CD14-positive monocyte (primary cell): ENCODE data around the gene INSIG2. TPM values are rescaled to one million over a fixed set of nuclear protein-coding genes. Genes with fewer than 3 reads are reported as not detected.

Source experiments
- DNase-seq, 3 donors: peaks; one replicate each; pipeline ENCODE4 v3.0.0-alpha.2; 2011 to 2022
- H2AFZ ChIP-seq: 2 replicates; pipeline ENCODE4 v1.6.0; 2012; ENCODE audit warnings: mild to moderate bottlenecking, low read depth, low read length, inconsistent platforms; ENCODE audit not compliant: insufficient read depth, poor library complexity, severe bottlenecking
- H3K27ac ChIP-seq, 2 donors: 1 replicate in 1 of 2; 2 replicates in 1 of 2; pipeline ENCODE4 v1.5.1; 2012 to 2013; ENCODE audit warnings: low read length in 2 of 2, control low read depth in 1 of 2, inconsistent platforms in 1 of 2, low read depth in 1 of 2, mild to moderate bottlenecking in 1 of 2
- H3K27me3 ChIP-seq, 2 donors: one replicate each; pipeline versions ENCODE4 v1.6.0 to v1.6.1; 2011 to 2013; ENCODE audit warnings: low read length in 2 of 2; ENCODE audit not compliant: control insufficient read depth in 2 of 2, insufficient read depth in 2 of 2
- H3K36me3 ChIP-seq, 2 donors: replicated peaks in 1 of 2; 1 replicate in 1 of 2; 2 replicates in 1 of 2; pipeline versions ENCODE4 v1.5.1 to v1.6.1; 2012 to 2013; ENCODE audit warnings: low read length in 2 of 2, control low read depth in 1 of 2, inconsistent platforms in 1 of 2, mild to moderate bottlenecking in 1 of 2; ENCODE audit not compliant: insufficient read depth in 2 of 2, control insufficient read depth in 1 of 2
- H3K4me1 ChIP-seq, 2 donors: 1 replicate in 1 of 2; 2 replicates in 1 of 2; pipeline versions ENCODE4 v1.5.1 to v1.6.1; 2012 to 2013; ENCODE audit warnings: low read length in 2 of 2, control low read depth in 1 of 2, inconsistent platforms in 1 of 2, mild to moderate bottlenecking in 1 of 2, moderate library complexity in 1 of 2; ENCODE audit not compliant: insufficient read depth in 2 of 2, control insufficient read depth in 1 of 2
- H3K4me2 ChIP-seq: replicated peaks from 2 replicates; pipeline ENCODE3; 2012; ENCODE audit warnings: low read length, moderate library complexity, mild to moderate bottlenecking; ENCODE audit not compliant: poor library complexity, severe bottlenecking; ENCODE audit errors: extremely low read depth
- H3K4me3 ChIP-seq, 3 experiments: fragments of 200-600 bp in 1 of 3; sonication (generic) in 1 of 3; replicated peaks in 1 of 3; 1 replicate in 2 of 3; 2 replicates in 1 of 3; pipeline ENCODE4 v1.5.1; 2011 to 2013; ENCODE audit warnings: low read length in 3 of 3, mild to moderate bottlenecking in 3 of 3, control low read depth in 2 of 3, low read depth in 2 of 3, inconsistent platforms in 1 of 3, moderate library complexity in 1 of 3
- H3K79me2 ChIP-seq: 2 replicates; pipeline ENCODE4 v1.6.0; 2012; ENCODE audit warnings: mild to moderate bottlenecking, control low read depth, inconsistent platforms, low read length, moderate library complexity; ENCODE audit not compliant: insufficient read depth
- H3K9ac ChIP-seq: 2 replicates; pipeline ENCODE4 v1.6.0; 2017; ENCODE audit warnings: low read length, mild to moderate bottlenecking; ENCODE audit not compliant: insufficient read depth, poor library complexity, severe bottlenecking
- H3K9me3 ChIP-seq, 2 donors: replicated peaks in 1 of 2; 1 replicate in 1 of 2; 2 replicates in 1 of 2; pipeline versions ENCODE4 v1.5.1 to v1.6.1; 2012 to 2013; ENCODE audit warnings: low read length in 2 of 2, control low read depth in 1 of 2; ENCODE audit not compliant: control insufficient read depth in 1 of 2, insufficient read depth in 1 of 2
- H4K20me1 ChIP-seq: 2 replicates; pipeline ENCODE4 v1.6.0; 2012; ENCODE audit warnings: mild to moderate bottlenecking, low read length, control low read depth, moderate library complexity; ENCODE audit not compliant: insufficient read depth
- H3K27ac Mint-ChIP-seq, 7 donors: one replicate each; pipeline ENCODE4 v1.8.0; 2020; ENCODE audit warnings: mild to moderate bottlenecking in 7 of 7, mixed read lengths in 7 of 7, moderate library complexity in 6 of 7, inconsistent platforms in 2 of 7
- H3K27me3 Mint-ChIP-seq, 3 donors: one replicate each; pipeline ENCODE4 v1.8.0; 2021 to 2022; ENCODE audit warnings: low read depth in 3 of 3, mild to moderate bottlenecking in 3 of 3, mixed read lengths in 3 of 3, moderate library complexity in 3 of 3, inconsistent platforms in 1 of 3
- H3K36me3 Mint-ChIP-seq, 2 donors: one replicate each; pipeline ENCODE4 v1.8.0; 2020; ENCODE audit warnings: mixed read lengths in 2 of 2, inconsistent platforms in 1 of 2, mild to moderate bottlenecking in 1 of 2
- H3K4me1 Mint-ChIP-seq: one replicate; pipeline ENCODE4 v1.8.0; 2020; ENCODE audit warnings: mild to moderate bottlenecking, mixed read lengths
- H3K4me3 Mint-ChIP-seq, 2 donors: one replicate each; pipeline ENCODE4 v1.8.0; 2020; ENCODE audit warnings: mild to moderate bottlenecking in 2 of 2, mixed read lengths in 2 of 2, moderate library complexity in 1 of 2
- H3K9me3 Mint-ChIP-seq, 7 donors: one replicate each; pipeline ENCODE4 v1.8.0; 2020 to 2022; ENCODE audit warnings: mixed read lengths in 7 of 7, mild to moderate bottlenecking in 6 of 7, moderate library complexity in 6 of 7, inconsistent platforms in 2 of 7
- CTCF ChIP-seq: fragments of 200-600 bp; IDR thresholded peaks from one replicate; pipeline ENCODE4 v1.8.0; 2022; ENCODE audit warnings: antibody characterized with exemption, mild to moderate bottlenecking
- WGBS: methylation state at CpG from one replicate; pipeline ENCODE4 v1.1.5; 2013; ENCODE audit warnings: missing lambda C conversion rate; ENCODE audit not compliant: insufficient coverage; 5-methylcytosine and 5-hydroxymethylcytosine counted together
- intact Hi-C, 2 donors: fragments of 100-400 bp; cut with micrococcal nuclease; formaldehyde crosslinking; loops; one replicate each; pipeline versions ENCODE4 v1.15.0 to v1.15.1; 2023
- polyA plus RNA-seq, 3 donors: library from polyadenylated mRNA; depleted of rRNA in 1 of 3; unstranded in 2 of 3; stranded (reverse) in 1 of 3; fragments of 300-500 nt in 2 of 3; fragments of >200 nt in 1 of 3; fragmentation: Illumina TruSeq in 2 of 3; gene quantifications; 1 replicate in 2 of 3; 2 replicates in 1 of 3; pipeline ENCODE4 v1.2.3, GENCODE V29; 2012 to 2021

INSIG2 gene
- polyA plus RNA-seq, 3 donors: 13.6 to 17.2 (median 14.8) TPM

DNA sequence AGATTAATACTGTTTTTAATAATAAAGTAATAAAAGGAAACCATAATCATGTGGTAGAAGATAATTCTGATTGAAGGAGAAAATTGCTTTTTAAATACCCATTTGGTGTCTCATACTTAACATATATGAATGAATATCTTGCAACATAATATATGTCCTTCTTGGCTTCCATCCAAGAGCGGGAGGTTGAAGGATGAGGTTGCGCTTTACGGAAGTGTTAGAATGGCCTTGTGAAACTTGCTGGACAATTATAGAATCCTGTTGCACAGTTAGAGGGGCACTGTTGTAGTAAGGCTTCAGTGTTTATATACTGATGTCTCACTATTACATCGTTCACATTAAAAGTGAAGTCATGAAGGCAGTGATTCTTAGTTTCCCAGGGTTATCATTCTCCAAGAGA, 9.4 kb downstream of the INSIG2 start:
- H3K27ac ChIP-seq: peak overlapping the region in 1 of 2 donors; percentile 78
- peaks cover 32% of the 10 kb centered on the region for H4K20me1 ChIP-seq
- Mint-ChIP-seq H3K27me3 (no peaks in the 10 kb centered on the region), H3K9me3 (peaks cover 0 to 2% (median 0%) of the 10 kb centered on the region in 7 donors), H3K27ac (peak overlapping the region; percentile 74 to 93 (median 88)), H3K36me3 (peaks cover 19 to 29% of the 10 kb centered on the region in 2 donors), H3K4me3 (peak overlapping the region in 1 of 2 donors; percentile 64), H3K4me1 (peaks cover 52% of the 10 kb centered on the region)
- H3K36me3 ChIP-seq: peaks cover 8 to 16% of the 10 kb centered on the region in 2 donors
- peaks cover 68% of the 10 kb centered on the region for H3K79me2 ChIP-seq
- no peaks in the 10 kb centered on the region for H3K9me3 ChIP-seq
- H3K4me3 ChIP-seq: peak overlapping the region in 1 of 3 experiments; percentile 44
- no peak overlapping the region for H2AFZ ChIP-seq
- peaks cover 47% of the 10 kb centered on the region in 2 donors for H3K4me1 ChIP-seq
- intact Hi-C loops: no loop called here
- H3K9ac ChIP-seq: no peak overlapping the region
- DNase-seq: peak; percentile 82 to 87 (median 87)
- H3K4me2 ChIP-seq: peak overlapping the region; percentile 61
- no peak for TF ChIP-seq CTCF
- WGBS: no CpG with 5 or more reads among the region's 4 CpGs
- no peaks in the 10 kb centered on the region for H3K27me3 ChIP-seq

DNA sequence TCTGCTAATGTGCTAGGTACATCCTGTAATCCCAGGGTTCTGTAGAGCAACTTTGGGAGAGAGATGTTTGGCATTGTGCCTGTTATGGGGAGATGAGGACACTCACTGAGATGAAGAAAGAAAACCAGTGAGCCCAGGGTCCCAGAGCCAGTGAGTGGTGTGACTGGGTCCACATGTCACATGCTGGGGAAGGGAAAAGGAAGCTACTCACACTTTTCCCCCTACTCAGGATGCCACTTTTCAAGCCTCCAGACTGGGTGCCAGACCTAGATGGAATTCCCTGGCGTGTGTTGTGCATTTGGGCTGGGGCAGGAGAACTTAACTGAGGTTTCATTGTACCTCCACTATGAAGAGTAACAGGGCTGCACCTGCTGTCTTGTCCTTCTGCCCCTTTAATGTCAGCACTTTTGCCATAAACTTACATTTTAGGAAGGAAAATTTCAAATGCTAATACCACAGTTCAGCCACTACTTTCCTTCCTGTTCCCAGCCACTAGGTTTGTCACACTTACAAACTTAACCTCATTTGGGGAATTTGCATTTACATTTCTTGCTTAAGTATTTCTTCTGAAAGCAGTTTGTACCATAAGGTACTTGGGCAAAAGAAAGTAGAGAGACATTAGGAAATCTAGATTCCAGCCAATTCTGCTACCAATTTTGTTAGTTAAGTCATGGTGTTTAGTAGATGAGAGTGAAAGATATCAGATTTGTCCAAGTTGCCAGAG, 10.2 kb downstream of the INSIG2 start:
- Histone ChIP-seq H3K4me1 (peaks cover 50 to 52% of the 10 kb centered on the region in 2 donors), H3K4me3 (peak overlapping the region in 1 of 3 experiments; percentile 44), H3K9ac (peak overlapping the region; percentile 23), H3K79me2 (peaks cover 66% of the 10 kb centered on the region), H3K4me2 (peak overlapping the region; percentile 61), H3K9me3 (no peaks in the 10 kb centered on the region), H3K27ac (peak overlapping the region; percentile 70 to 78), H3K27me3 (no peaks in the 10 kb centered on the region), H4K20me1 (peaks cover 31% of the 10 kb centered on the region), H3K36me3 (peaks cover 8 to 16% of the 10 kb centered on the region in 2 donors), H2AFZ (no peak overlapping the region)
- no peak for TF ChIP-seq CTCF
- no CpG with 5 or more reads among the region's 1 CpG for WGBS
- peaks cover 0 to 2% (median 0%) of the 10 kb centered on the region in 7 donors for H3K9me3 Mint-ChIP-seq
- H3K27me3 Mint-ChIP-seq: no peaks in the 10 kb centered on the region
- H3K36me3 Mint-ChIP-seq: peaks cover 19 to 33% of the 10 kb centered on the region in 2 donors
- H3K4me3 Mint-ChIP-seq: peak overlapping the region; percentile 1 to 64
- peak overlapping the region; percentile 74 to 93 (median 88) for H3K27ac Mint-ChIP-seq
- peak in 2 of 3 donors; percentile 40 to 49 for DNase-seq
- intact Hi-C loops: no loop called here
- peaks cover 55% of the 10 kb centered on the region for H3K4me1 Mint-ChIP-seq
